Thyroid gland (tissue), 4 donors: ENCODE results near the gene XRCC5. TPM values are rescaled to one million over a fixed set of nuclear protein-coding genes. Genes with fewer than 3 reads are reported as not detected.

Experiments used
- DNase-seq, 2 donors: peaks; one replicate each; pipeline ENCODE4 v3.0.0-alpha.2; 2019
- H3K27ac ChIP-seq, 3 donors: fragments of 200-600 bp; sonication (generic); 1 replicate in 2 of 3; 2 replicates in 1 of 3; pipeline ENCODE4 v1.5.1; 2016 to 2019; ENCODE audit warnings: mild to moderate bottlenecking in 1 of 3, moderate library complexity in 1 of 3
- H3K27me3 ChIP-seq: fragments of 200-600 bp; sonication (generic); one replicate; pipeline ENCODE4 v1.5.1; 2019
- H3K36me3 ChIP-seq, 2 donors: fragments of 200-600 bp; sonication (generic); one replicate each; pipeline ENCODE4 v1.5.1; 2016 to 2019
- H3K4me1 ChIP-seq, 2 donors: fragments of 200-600 bp; sonication (generic); one replicate each; pipeline ENCODE4 v1.5.1; 2017 to 2019
- H3K4me3 ChIP-seq, 3 donors: fragments of 200-600 bp; sonication (generic); replicated peaks in 1 of 3; 1 replicate in 2 of 3; 2 replicates in 1 of 3; pipeline ENCODE4 v1.5.1; 2016; ENCODE audit warnings: mild to moderate bottlenecking in 1 of 3
- H3K9me3 ChIP-seq: fragments of 200-600 bp; sonication (generic); one replicate; pipeline ENCODE4 v1.5.1; 2017
- CTCF ChIP-seq, 6 experiments: fragments of 200-600 bp in 3 of 6; fragments of 450-650 bp in 3 of 6; sonication (generic) in 3 of 6; IDR thresholded peaks; one replicate each; pipeline ENCODE4 v1.5.1; 2016 to 2019; ENCODE audit warnings: antibody characterized with exemption in 6 of 6, mild to moderate bottlenecking in 2 of 6, inconsistent platforms in 1 of 6, moderate library complexity in 1 of 6
- POLR2A ChIP-seq, 2 donors: fragments of 450-650 bp; IDR thresholded peaks; one replicate each; pipeline ENCODE4 v1.6.1; 2017; ENCODE audit warnings: antibody characterized with exemption in 2 of 2, mild to moderate bottlenecking in 2 of 2, moderate library complexity in 1 of 2
- WGBS, 2 donors: methylation state at CpG; one replicate each; pipeline ENCODE4 v1.1.5; 2017; 5-methylcytosine and 5-hydroxymethylcytosine counted together
- intact Hi-C: fragments of 100-400 bp; cut with DNase I; formaldehyde crosslinking; loops from one replicate; pipeline ENCODE4 v1.15.1; 2023
- total RNA-seq, 4 donors: library from RNA; depleted of rRNA; stranded (reverse); fragments of >200 nt; gene quantifications; one replicate each; pipeline ENCODE4 v1.2.3, GENCODE V29; 2016

XRCC5 gene
- total RNA-seq, 4 donors from 2014 or later = 185 to 240 (median 216) TPM

- Histone ChIP-seq H3K27ac (peak overlapping the region in 2 of 3 donors; percentile 39 to 85), H3K9me3 (no peaks in the 10 kb centered on the region), H3K36me3 (peaks cover 6 to 7% of the 10 kb centered on the region in 2 donors), H3K4me1 (peaks cover 15 to 21% of the 10 kb centered on the region in 2 donors), H3K27me3 (no peaks in the 10 kb centered on the region), H3K4me3 (no peak overlapping the region)
- intact Hi-C loops = no loop called here
- WGBS, 2 donors = 60 to 67% methylated on average over 6 of the region's 6 CpGs
- no peak for TF ChIP-seq CTCF (IDR thresholded peaks at IDR 0.05)
- no peak for DNase-seq
Measured at GRCh38 chr2:216108310-216108966, 710 bp upstream of the XRCC5 start.

- WGBS, 2 donors = 6% methylated on average over 10 of the region's 10 CpGs
- intact Hi-C loops = loop anchor here (5.0 kb wide), 1 partner anchor 297 kb away; no protein-coding TSS in a partner anchor
- peaks cover 9 to 12% of the 10 kb centered on the region in 2 donors for H3K36me3 ChIP-seq
- H3K4me1 ChIP-seq = peaks cover 19 to 28% of the 10 kb centered on the region in 2 donors
- H3K4me3 ChIP-seq = peak overlapping the region in 2 of 3 donors; percentile 41 to 90
- DNase-seq = no peak
- H3K9me3 ChIP-seq = no peaks in the 10 kb centered on the region
- no peaks in the 10 kb centered on the region for H3K27me3 ChIP-seq
- TF ChIP-seq POLR2A (IDR thresholded peaks at IDR 0.05) (no peak), CTCF (IDR thresholded peaks at IDR 0.05) (peak in 5 of 6 experiments; percentile 26 to 58 (median 48))
- peak overlapping the region; percentile 82 to 90 (median 85) for H3K27ac ChIP-seq
Measured at GRCh38 chr2:216109962-216110614, 940 bp downstream of the XRCC5 start.

- Histone ChIP-seq H3K27ac (peak overlapping the region in 1 of 3 donors; percentile 85), H3K4me1 (peaks cover 24 to 32% of the 10 kb centered on the region in 2 donors), H3K9me3 (no peaks in the 10 kb centered on the region), H3K27me3 (no peaks in the 10 kb centered on the region), H3K4me3 (no peak overlapping the region), H3K36me3 (peaks cover 9 to 12% of the 10 kb centered on the region in 2 donors)
- intact Hi-C loops = loop anchor here (5.0 kb wide), 1 partner anchor 297 kb away; no protein-coding TSS in a partner anchor
- 8 to 15% methylated on average over 1 of the region's 1 CpG for WGBS, 2 donors
- TF ChIP-seq CTCF (IDR thresholded peaks at IDR 0.05) (no peak), POLR2A (IDR thresholded peaks at IDR 0.05) (no peak)
- DNase-seq = no peak
Measured at GRCh38 chr2:216110620-216111019, 1.5 kb downstream of the XRCC5 start.

GRCh38 chr2:216111122-216111521 is 2.0 kb downstream of the XRCC5 start:
- DNase-seq = no peak
- Histone ChIP-seq H3K27me3 (no peaks in the 10 kb centered on the region), H3K9me3 (no peaks in the 10 kb centered on the region), H3K4me1 (peaks cover 24 to 33% of the 10 kb centered on the region in 2 donors), H3K36me3 (peaks cover 9 to 12% of the 10 kb centered on the region in 2 donors), H3K27ac (peak overlapping the region in 1 of 3 donors; percentile 85), H3K4me3 (no peak overlapping the region)
- intact Hi-C loops = loop anchor here (5.0 kb wide), 1 partner anchor 296 kb away; no protein-coding TSS in a partner anchor
- TF ChIP-seq POLR2A (IDR thresholded peaks at IDR 0.05) (no peak), CTCF (IDR thresholded peaks at IDR 0.05) (no peak)
- 87 to 88% methylated on average over 7 of the region's 7 CpGs for WGBS, 2 donors

- 80 to 85% methylated on average over 4 of the region's 4 CpGs for WGBS, 2 donors
- intact Hi-C loops = loop anchor here (5.0 kb wide), 1 partner anchor 294 kb away; no protein-coding TSS in a partner anchor
- Histone ChIP-seq H3K36me3 (peaks cover 12 to 15% of the 10 kb centered on the region in 2 donors), H3K27me3 (no peaks in the 10 kb centered on the region), H3K4me3 (no peak overlapping the region), H3K9me3 (no peaks in the 10 kb centered on the region), H3K27ac (no peak overlapping the region), H3K4me1 (peaks cover 24 to 33% of the 10 kb centered on the region in 2 donors)
- TF ChIP-seq POLR2A (IDR thresholded peaks at IDR 0.05) = no peak
- TF ChIP-seq CTCF (IDR thresholded peaks at IDR 0.05) = no peak
- DNase-seq = no peak
Measured at GRCh38 chr2:216112926-216113325, 3.8 kb downstream of the XRCC5 start.
